Left colon (tissue), 2 donors: Measurements from ENCODE around the gene RNASE2. TPM values are rescaled to one million over a fixed set of nuclear protein-coding genes. Genes with fewer than 3 reads are reported as not detected.
"Not testable (repeated sequence)": the region's sequence is repeated elsewhere in the genome, so short reads cannot be mapped to it uniquely, and the experiment has no call there.

Experiments
- ATAC-seq: fragments of 200-7000 bp; cut with Tn5 transposase; one replicate; pipeline ENCODE4 v1.9.1; 2020; ENCODE audit warnings: mild to moderate bottlenecking, moderate library complexity
- DNase-seq, 2 donors: peaks; one replicate each; pipeline ENCODE4 v3.0.0-alpha.2; 2020
- intact Hi-C, 2 donors: fragments of 100-400 bp; cut with DNase I in 1 of 2; cut with micrococcal nuclease in 1 of 2; formaldehyde crosslinking; loops; one replicate each; pipeline versions ENCODE4 v1.11.2 to v1.14.0; 2022; cut with DNase I, micrococcal nuclease
- total RNA-seq, 2 donors: library from RNA; stranded (reverse); fragmentation: NEBNext Ultra II Directional; extraction: Animal tissue kit (Norgen Biotek cat#: 25700); gene quantifications; one replicate each; pipeline ENCODE4 v1.2.1, GENCODE V29; 2021
- donor health status: DM: no; HTN: no; CAD: no.
- donor health status: DM: yes; HTN: yes; CAD: no.

Gene RNASE2
- total RNA-seq, 2 donors from 2014 or later: 0.47 TPM; not detected in 1

DNA sequence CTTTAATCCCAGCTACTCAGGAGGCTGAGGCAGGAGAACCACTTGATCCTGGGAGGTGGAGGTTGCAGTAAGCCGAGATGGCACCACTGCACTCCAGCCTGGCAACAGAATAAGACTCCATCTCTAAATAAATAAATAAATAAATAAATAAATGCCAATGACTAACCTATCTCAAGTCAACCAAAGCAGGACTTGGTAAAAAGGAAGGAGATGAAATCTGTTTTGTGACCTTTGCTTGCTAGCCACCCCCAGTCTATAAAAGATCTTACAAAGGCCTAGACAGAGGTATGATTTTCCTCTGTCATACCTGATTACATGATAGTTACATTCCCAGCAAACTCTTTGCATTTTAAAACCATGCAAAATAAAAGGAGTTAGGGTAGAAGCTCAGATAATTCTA lies 21.0 kb downstream of the RNASE2 start:
- ATAC-seq: peak; percentile 45
- intact Hi-C loops: loop anchor here in 1 of 2 donors (10.0 kb wide), 1 partner anchor 361 kb away; no protein-coding TSS in a partner anchor
- no peak for DNase-seq

- intact Hi-C loops: loop anchor here in 1 of 2 donors (10.0 kb wide), 1 partner anchor 364 kb away; no protein-coding TSS in a partner anchor
- peak; percentile 73 for ATAC-seq
- peak in 1 of 2 donors; percentile 18 for DNase-seq
Observed at GRCh38 chr14:20978687-20979086, 23.4 kb downstream of the RNASE2 start.

- ATAC-seq (no peak), DNase-seq (no peak)
- intact Hi-C loops: no loop called here
Observed at GRCh38 chr14:20980906-20981305, 25.6 kb downstream of the RNASE2 start.

GRCh38 chr14:20982646-20983369 lies 27.5 kb downstream of the RNASE2 start:
- DNase-seq (no peak), ATAC-seq (peak; percentile 55)
- intact Hi-C loops: no loop called here

- intact Hi-C loops, DNase-seq, ATAC-seq: not testable (repeated sequence)
Observed at GRCh38 chr14:20985650-20986049, 30.4 kb downstream of the RNASE2 start.

GRCh38 chr14:20986811-20987210 lies 31.5 kb downstream of the RNASE2 start:
- DNase-seq (no peak), ATAC-seq (no peak)
- intact Hi-C loops: no loop called here

DNA sequence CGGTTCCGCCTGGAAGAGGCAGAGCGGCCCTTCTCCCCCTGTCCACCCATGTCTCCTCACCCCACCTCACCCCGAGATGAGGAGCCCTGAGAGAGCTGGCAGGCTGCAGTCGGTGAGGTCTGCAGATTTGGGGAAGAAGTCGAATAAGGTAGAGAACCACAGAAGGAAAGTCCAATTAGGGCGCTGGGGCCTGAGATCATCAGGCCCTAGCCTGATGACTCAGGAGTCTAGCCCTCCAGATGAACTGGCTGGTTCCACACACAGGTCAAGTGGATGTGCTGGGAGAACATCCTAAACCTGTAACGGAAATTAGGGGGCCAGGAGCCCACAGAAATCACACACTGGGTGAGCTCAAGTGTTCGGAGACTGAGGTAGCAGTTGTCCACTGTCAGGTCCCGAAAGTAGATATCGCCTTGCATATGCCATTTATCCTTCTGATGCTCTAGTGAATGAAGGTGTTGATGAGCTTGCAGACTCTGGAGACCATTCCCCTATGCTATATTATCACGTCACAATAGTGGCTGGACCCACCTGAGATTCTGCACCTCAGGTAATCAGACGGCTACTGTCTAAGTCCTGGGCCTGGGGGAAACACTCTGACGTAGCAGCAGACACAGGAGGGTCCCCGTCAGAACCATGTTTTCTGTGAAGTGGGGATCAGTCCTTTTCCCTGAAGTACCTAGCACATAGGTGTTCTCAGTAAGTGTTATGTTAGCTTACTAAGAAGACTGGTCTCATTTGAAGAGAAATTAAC lies 33.6 kb downstream of the RNASE2 start:
- DNase-seq: no peak
- ATAC-seq: no peak
- intact Hi-C loops: no loop called here

GRCh38 chr14:20989471-20989786 lies 34.1 kb downstream of the RNASE2 start:
- ATAC-seq (no peak), DNase-seq (no peak)
- intact Hi-C loops: no loop called here

DNA sequence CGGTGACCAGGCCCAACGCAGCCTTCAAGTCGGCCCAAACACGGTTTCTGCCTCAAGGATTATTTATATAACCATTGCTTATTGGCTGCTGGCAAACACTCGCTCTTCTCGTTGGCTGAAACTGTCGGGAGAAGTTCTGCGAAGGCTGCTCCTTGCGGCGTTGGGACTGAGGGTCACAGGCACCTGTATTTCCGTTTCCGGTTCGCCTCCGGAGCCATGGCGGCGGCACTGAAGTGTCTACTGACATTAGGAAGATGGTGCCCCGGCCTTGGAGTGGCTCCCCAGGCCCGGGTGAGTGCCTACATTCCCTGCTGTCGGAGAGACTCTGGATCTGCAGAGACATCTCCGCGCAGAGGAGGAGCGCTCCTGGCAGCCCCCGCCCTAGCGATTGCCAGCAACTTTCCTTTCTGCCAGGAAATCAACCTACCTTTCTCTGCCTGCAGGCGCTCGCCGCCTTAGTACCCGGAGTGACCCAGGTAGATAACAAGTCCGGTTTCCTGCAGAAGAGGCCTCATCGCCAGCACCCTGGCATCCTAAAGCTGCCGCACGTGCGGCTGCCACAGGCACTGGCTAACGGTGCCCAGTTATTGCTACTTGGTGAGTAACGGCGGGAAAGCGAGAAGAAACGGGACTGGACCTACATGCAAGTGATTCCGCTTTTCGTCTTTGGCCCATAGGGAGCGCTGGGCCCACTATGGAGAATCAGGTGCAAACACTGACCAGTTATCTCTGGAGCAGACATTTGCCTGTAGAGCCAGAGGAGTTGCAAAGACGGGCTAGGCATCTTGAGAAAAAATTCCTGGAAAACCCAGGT lies 34.7 kb downstream of the RNASE2 start, which contains the start of gene METTL17:
Gene METTL17, plus strand, starts transcription at position 194 of the 814 bp plus-strand sequence. Its CDS starts 23 bp downstream, at position 217.
- intact Hi-C loops: no loop called here
- ATAC-seq (peak; percentile 92), DNase-seq (peak; percentile 91 to 95)

DNA sequence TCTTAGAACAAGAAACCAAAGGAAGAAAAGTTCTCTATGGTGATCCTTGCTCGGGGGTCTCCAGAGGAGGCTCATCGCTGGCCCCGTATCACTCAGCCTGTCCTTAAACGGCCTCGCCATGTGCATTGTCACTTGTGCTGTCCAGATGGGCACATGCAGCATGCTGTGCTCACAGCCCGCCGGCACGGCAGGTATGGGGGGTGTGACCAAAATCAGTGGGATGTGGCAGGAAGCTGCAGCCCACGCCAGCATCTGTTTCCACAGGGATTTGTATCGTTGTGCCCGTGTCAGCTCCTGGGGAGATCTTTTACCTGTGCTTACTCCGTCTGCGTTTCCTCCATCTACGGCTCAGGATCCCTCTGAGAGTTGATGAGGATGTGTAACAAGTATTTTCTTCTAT lies 41.2 kb downstream of the RNASE2 start:
- intact Hi-C loops: no loop called here
- DNase-seq (no peak), ATAC-seq (no peak)

GRCh38 chr14:20997115-20997514 lies 41.8 kb downstream of the RNASE2 start:
- ATAC-seq (peak; percentile 33), DNase-seq (no peak)
- intact Hi-C loops: no loop called here

- DNase-seq: no peak
- intact Hi-C loops: no loop called here
Observed at GRCh38 chr14:20997564-20997963, 42.3 kb downstream of the RNASE2 start.

GRCh38 chr14:20998139-20998538 lies 42.9 kb downstream of the RNASE2 start:
- intact Hi-C loops: no loop called here

More at GRCh38 chr14:20997564-20997963, 42.3 kb downstream of the RNASE2 start:
- ATAC-seq: no peak

GRCh38 chr14:20998674-20999366 lies 43.5 kb downstream of the RNASE2 start, which contains the start of gene SLC39A2:
Gene SLC39A2, plus strand, starts transcription at chr14:20999293. Its CDS starts 154 bp downstream, at chr14:20999447.
- peak; percentile 75 for ATAC-seq
- intact Hi-C loops: no loop called here
- peak; percentile 79 to 84 for DNase-seq

More at GRCh38 chr14:20998139-20998538, 42.9 kb downstream of the RNASE2 start:
- DNase-seq (no peak), ATAC-seq (peak; percentile 46)

- peak; percentile 21 for ATAC-seq
- DNase-seq: no peak
Observed at GRCh38 chr14:20999591-20999990, 44.3 kb downstream of the RNASE2 start.

GRCh38 chr14:21001218-21001617 lies 45.9 kb downstream of the RNASE2 start:
- peak; percentile 52 for DNase-seq
- intact Hi-C loops: no loop called here
- peak; percentile 38 for ATAC-seq

More at GRCh38 chr14:20999591-20999990, 44.3 kb downstream of the RNASE2 start:
- intact Hi-C loops: no loop called here

DNA sequence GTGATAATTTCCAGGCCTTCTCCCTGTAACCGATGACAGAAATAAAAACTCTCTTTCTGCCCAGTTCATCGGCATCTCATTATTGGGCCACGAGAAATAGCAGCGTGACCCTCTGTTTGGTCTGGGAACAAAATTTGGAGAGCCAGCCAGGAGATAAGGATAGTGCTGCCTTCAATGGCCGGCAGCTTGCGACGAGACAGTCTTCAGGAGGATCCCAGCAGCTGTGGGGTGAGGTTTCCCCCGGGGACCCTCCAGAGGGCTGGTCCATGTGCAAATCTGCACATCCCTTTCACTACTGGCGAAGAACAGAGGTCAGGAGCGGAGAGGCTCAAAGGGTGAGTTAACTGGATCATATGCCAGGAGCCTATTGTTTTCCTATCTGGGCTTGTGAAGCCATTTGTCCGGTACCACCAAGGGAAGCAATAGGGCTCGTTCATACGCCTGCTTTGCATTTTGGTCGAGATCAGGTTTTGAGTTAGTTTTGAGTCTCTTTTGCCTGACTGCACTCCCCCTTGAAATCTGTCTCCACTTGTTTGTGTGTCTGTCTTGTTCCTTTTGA lies 48.6 kb downstream of the RNASE2 start:
- DNase-seq (no peak), ATAC-seq (no peak)
- intact Hi-C loops: no loop called here
